Activated T-cell treated with anti-CD3 and anti-CD28 coated beads, Interleukin-2, amount 50 U/mL, for 4 hours (primary cell): ENCODE data around the gene CXADR. TPM values are rescaled to one million over a fixed set of nuclear protein-coding genes. Genes with fewer than 3 reads are reported as not detected.
"Not testable (repeated sequence)": the region's sequence is repeated elsewhere in the genome, so short reads cannot be mapped to it uniquely, and the experiment has no call there.

Experiments
- ATAC-seq, 2 donors: fragments of 200-7000 bp; cut with Tn5 transposase; one replicate each; pipeline ENCODE4 v1.10.0; 2021
- DNase-seq: peaks from one replicate; pipeline ENCODE4 v3.0.0-alpha.2; 2020
- H3K27me3 Mint-ChIP-seq: one replicate; pipeline ENCODE4 v1.8.0; 2021; ENCODE audit warnings: low read depth, mixed read lengths
- H3K36me3 Mint-ChIP-seq: one replicate; pipeline ENCODE4 v1.8.0; 2022; ENCODE audit warnings: mixed read lengths; ENCODE audit not compliant: insufficient read depth
- H3K4me1 Mint-ChIP-seq: one replicate; pipeline ENCODE4 v1.8.0; 2021; ENCODE audit warnings: low read depth, mixed read lengths
- H3K4me3 Mint-ChIP-seq: one replicate; pipeline ENCODE4 v1.8.0; 2021; ENCODE audit warnings: mild to moderate bottlenecking, moderate library complexity, mixed read lengths
- H3K9me3 Mint-ChIP-seq: one replicate; pipeline ENCODE4 v1.8.0; 2021; ENCODE audit warnings: mixed read lengths
- total RNA-seq, 3 donors: library from RNA; stranded (reverse); gene quantifications; one replicate each; pipeline ENCODE4 v1.2.1, GENCODE V29; 2021

The CXADR gene
- total RNA-seq, 3 donors from 2014 or later = 0.30 to 0.66 (median 0.63) TPM

GRCh38 chr21:17519208-17519738 is 6.4 kb downstream of the CXADR start:
- ATAC-seq = no peak
- H3K36me3 Mint-ChIP-seq = no peaks in the 10 kb centered on the region
- no peak for DNase-seq
- H3K4me3 Mint-ChIP-seq = no peak overlapping the region
- peaks cover 4% of the 10 kb centered on the region for H3K4me1 Mint-ChIP-seq
- no peaks in the 10 kb centered on the region for H3K9me3 Mint-ChIP-seq
- H3K27me3 Mint-ChIP-seq = peaks cover 21% of the 10 kb centered on the region

GRCh38 chr21:17519965-17520609 is 7.2 kb downstream of the CXADR start:
- no peaks in the 10 kb centered on the region for H3K9me3 Mint-ChIP-seq
- no peak for DNase-seq
- no peak for ATAC-seq
- no peak overlapping the region for H3K4me3 Mint-ChIP-seq
- H3K4me1 Mint-ChIP-seq = no peaks in the 10 kb centered on the region
- H3K27me3 Mint-ChIP-seq = peaks cover 17% of the 10 kb centered on the region
- H3K36me3 Mint-ChIP-seq = no peaks in the 10 kb centered on the region

GRCh38 chr21:17523007-17523451 is 10.2 kb downstream of the CXADR start:
- Mint-ChIP-seq H3K36me3 (no peaks in the 10 kb centered on the region), H3K4me1 (no peaks in the 10 kb centered on the region), H3K4me3 (no peak overlapping the region), H3K9me3 (no peaks in the 10 kb centered on the region), H3K27me3 (peaks cover 4% of the 10 kb centered on the region)
- ATAC-seq = no peak
- DNase-seq = no peak

- not testable (repeated sequence) for ATAC-seq, H3K9me3 Mint-ChIP-seq, DNase-seq, H3K36me3 Mint-ChIP-seq, H3K4me1 Mint-ChIP-seq, H3K4me3 Mint-ChIP-seq, H3K27me3 Mint-ChIP-seq
Observed at GRCh38 chr21:17523979-17524494, 11.2 kb downstream of the CXADR start.

- no peaks in the 10 kb centered on the region for H3K36me3 Mint-ChIP-seq
- H3K4me1 Mint-ChIP-seq = no peaks in the 10 kb centered on the region
- no peak for DNase-seq
- no peak overlapping the region for H3K4me3 Mint-ChIP-seq
- H3K9me3 Mint-ChIP-seq = no peaks in the 10 kb centered on the region
- no peaks in the 10 kb centered on the region for H3K27me3 Mint-ChIP-seq
- ATAC-seq = no peak
Observed at GRCh38 chr21:17524635-17525034, 11.8 kb downstream of the CXADR start.

- ATAC-seq (no peak), DNase-seq (no peak)
- Mint-ChIP-seq H3K4me3 (no peak overlapping the region), H3K27me3 (no peaks in the 10 kb centered on the region), H3K4me1 (no peaks in the 10 kb centered on the region), H3K9me3 (no peaks in the 10 kb centered on the region), H3K36me3 (no peaks in the 10 kb centered on the region)
Observed at GRCh38 chr21:17526776-17527175, 13.9 kb downstream of the CXADR start.

- Mint-ChIP-seq H3K36me3 (no peaks in the 10 kb centered on the region), H3K27me3 (no peaks in the 10 kb centered on the region)
- no peak for ATAC-seq
Observed at GRCh38 chr21:17527240-17527639, 14.4 kb downstream of the CXADR start.

GRCh38 chr21:17527711-17528110 is 14.9 kb downstream of the CXADR start:
- Mint-ChIP-seq H3K4me1 (no peaks in the 10 kb centered on the region), H3K36me3 (no peaks in the 10 kb centered on the region), H3K4me3 (no peak overlapping the region), H3K9me3 (no peaks in the 10 kb centered on the region), H3K27me3 (no peaks in the 10 kb centered on the region)
- ATAC-seq = no peak
- DNase-seq = no peak

More at GRCh38 chr21:17527240-17527639, 14.4 kb downstream of the CXADR start:
- no peak for DNase-seq
- H3K9me3 Mint-ChIP-seq = no peaks in the 10 kb centered on the region
- H3K4me1 Mint-ChIP-seq = no peaks in the 10 kb centered on the region
- H3K4me3 Mint-ChIP-seq = no peak overlapping the region

GRCh38 chr21:17529648-17530047 is 16.8 kb downstream of the CXADR start:
- H3K36me3 Mint-ChIP-seq = no peaks in the 10 kb centered on the region
- H3K4me1 Mint-ChIP-seq = no peaks in the 10 kb centered on the region
- H3K27me3 Mint-ChIP-seq = no peaks in the 10 kb centered on the region
- H3K9me3 Mint-ChIP-seq = no peaks in the 10 kb centered on the region
- DNase-seq (no peak), ATAC-seq (no peak)
- H3K4me3 Mint-ChIP-seq = no peak overlapping the region

- H3K4me1 Mint-ChIP-seq = no peaks in the 10 kb centered on the region
- no peaks in the 10 kb centered on the region for H3K36me3 Mint-ChIP-seq
- DNase-seq (no peak), ATAC-seq (no peak)
- H3K27me3 Mint-ChIP-seq = no peaks in the 10 kb centered on the region
- H3K9me3 Mint-ChIP-seq = no peaks in the 10 kb centered on the region
- no peak overlapping the region for H3K4me3 Mint-ChIP-seq
Observed at GRCh38 chr21:17532292-17532691, 19.4 kb downstream of the CXADR start.

GRCh38 chr21:17536381-17536780 is 23.5 kb downstream of the CXADR start:
- no peaks in the 10 kb centered on the region for H3K9me3 Mint-ChIP-seq
- no peaks in the 10 kb centered on the region for H3K4me1 Mint-ChIP-seq
- ATAC-seq (no peak), DNase-seq (no peak)
- H3K4me3 Mint-ChIP-seq = no peak overlapping the region
- no peaks in the 10 kb centered on the region for H3K36me3 Mint-ChIP-seq
- H3K27me3 Mint-ChIP-seq = peaks cover 9% of the 10 kb centered on the region

GRCh38 chr21:17537299-17537698 is 24.5 kb downstream of the CXADR start:
- no peaks in the 10 kb centered on the region for H3K9me3 Mint-ChIP-seq
- ATAC-seq = no peak

GRCh38 chr21:17538576-17538975 is 25.7 kb downstream of the CXADR start:
- H3K27me3 Mint-ChIP-seq = peaks cover 11% of the 10 kb centered on the region
- no peaks in the 10 kb centered on the region for H3K4me1 Mint-ChIP-seq
- DNase-seq (no peak), ATAC-seq (no peak)
- H3K36me3 Mint-ChIP-seq = no peaks in the 10 kb centered on the region
- H3K4me3 Mint-ChIP-seq = no peak overlapping the region
- H3K9me3 Mint-ChIP-seq = no peaks in the 10 kb centered on the region

More at GRCh38 chr21:17537299-17537698, 24.5 kb downstream of the CXADR start:
- Mint-ChIP-seq H3K27me3 (peaks cover 11% of the 10 kb centered on the region), H3K4me1 (no peaks in the 10 kb centered on the region), H3K36me3 (no peaks in the 10 kb centered on the region), H3K4me3 (no peak overlapping the region)
- no peak for DNase-seq

GRCh38 chr21:17539323-17539722 is 26.5 kb downstream of the CXADR start:
- Mint-ChIP-seq H3K4me1 (no peaks in the 10 kb centered on the region), H3K36me3 (no peaks in the 10 kb centered on the region), H3K9me3 (no peaks in the 10 kb centered on the region), H3K4me3 (no peak overlapping the region), H3K27me3 (peaks cover 11% of the 10 kb centered on the region)
- ATAC-seq (no peak), DNase-seq (no peak)

- Mint-ChIP-seq H3K9me3 (no peaks in the 10 kb centered on the region), H3K4me1 (no peaks in the 10 kb centered on the region), H3K36me3 (no peaks in the 10 kb centered on the region), H3K4me3 (no peak overlapping the region), H3K27me3 (peaks cover 11% of the 10 kb centered on the region)
- ATAC-seq (no peak), DNase-seq (no peak)
Observed at GRCh38 chr21:17539743-17540341, 27.0 kb downstream of the CXADR start.
